HUDEP-2 (cell line): ENCODE data around the gene ATXN1.
A peak's percentile ranks its signal among the peaks of the same experiment; 100 is the strongest.

ENCODE experiments used
- DNase-seq, 76 experiments: peaks; one replicate each; lab custom pipeline; 2025; ENCODE audit not compliant: unreplicated experiment in 76 of 76; lab: John Stamatoyannopoulos, UW

ATXN1 gene

GRCh38 chr6:16518265-16518664 lies 243.0 kb downstream of the ATXN1 start:
- DNase-seq, result no peak

DNA sequence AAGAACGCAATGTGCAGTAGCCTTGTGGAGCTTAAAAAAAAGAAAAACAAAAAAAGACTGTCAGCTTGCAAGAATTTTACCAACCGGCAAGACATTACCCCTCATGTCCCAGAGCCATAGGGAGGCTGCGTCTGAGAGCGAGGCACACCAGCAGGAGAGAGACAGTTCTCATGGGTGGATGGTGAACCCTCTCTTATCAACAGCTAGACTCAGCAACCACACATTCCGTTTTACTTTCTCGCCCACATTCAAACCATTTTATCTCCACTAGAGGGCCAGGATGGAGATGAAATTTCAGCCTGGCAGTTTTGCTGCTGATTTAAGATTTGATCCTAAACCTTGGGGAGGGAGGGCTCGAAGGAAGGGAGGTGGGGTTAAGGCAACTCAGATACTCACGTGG lies 247.0 kb downstream of the ATXN1 start:
- peak in 29 of 76 experiments; percentile 2 to 69 (median 33) for DNase-seq

GRCh38 chr6:16512544-16513290 lies 248.5 kb downstream of the ATXN1 start:
- DNase-seq, result no peak

GRCh38 chr6:16511723-16512489 lies 249.4 kb downstream of the ATXN1 start:
- no peak for DNase-seq

DNA sequence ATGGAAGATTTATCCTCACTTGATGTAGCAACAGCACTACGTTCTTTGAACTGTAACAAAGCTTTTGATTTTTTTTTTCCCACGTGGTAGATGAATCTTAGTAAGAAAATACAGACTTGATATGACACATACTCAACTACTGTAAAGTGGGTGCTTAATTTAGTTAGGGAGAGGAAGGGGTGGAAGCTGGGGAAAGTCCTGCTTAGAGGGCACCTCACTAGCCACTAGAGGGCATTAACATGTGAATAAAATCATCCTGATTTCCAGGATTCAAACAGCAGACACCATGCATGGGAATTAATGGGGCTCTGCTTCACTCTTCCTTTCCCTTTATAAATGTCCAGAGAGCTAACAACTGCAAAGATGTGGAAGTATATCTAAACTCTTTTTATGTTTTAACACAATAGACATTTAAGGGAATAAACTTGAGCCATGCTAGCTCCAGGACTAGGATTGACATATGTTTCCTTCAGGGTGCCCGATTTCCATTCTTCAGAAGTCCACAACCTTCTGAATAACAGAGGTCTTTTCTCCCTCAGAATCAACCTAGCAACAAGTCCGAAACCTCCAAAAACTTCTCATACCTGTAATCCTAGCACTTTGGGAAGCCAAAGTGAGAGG lies 250.1 kb downstream of the ATXN1 start:
- DNase-seq, result peak in 2 of 76 experiments; percentile 9 to 21

DNA sequence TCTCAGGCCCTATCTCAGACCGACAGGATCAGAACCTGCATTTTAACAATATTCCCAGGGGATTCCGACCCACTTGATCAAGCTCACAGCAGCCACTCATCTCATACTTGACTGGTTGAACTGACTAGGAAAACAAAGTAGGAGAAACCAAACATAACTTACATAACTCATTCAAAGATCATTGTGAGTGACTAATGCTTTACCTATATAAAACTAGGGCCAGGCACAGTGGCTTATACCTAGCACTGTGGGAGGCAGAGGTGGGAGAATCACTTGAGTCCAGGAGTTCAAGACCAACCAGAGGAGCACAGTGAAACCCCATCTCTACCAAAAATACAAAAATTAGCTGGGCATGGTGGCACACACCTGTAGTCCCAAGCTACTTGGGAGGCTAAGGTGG lies 251.0 kb downstream of the ATXN1 start:
- DNase-seq, result no peak

DNA sequence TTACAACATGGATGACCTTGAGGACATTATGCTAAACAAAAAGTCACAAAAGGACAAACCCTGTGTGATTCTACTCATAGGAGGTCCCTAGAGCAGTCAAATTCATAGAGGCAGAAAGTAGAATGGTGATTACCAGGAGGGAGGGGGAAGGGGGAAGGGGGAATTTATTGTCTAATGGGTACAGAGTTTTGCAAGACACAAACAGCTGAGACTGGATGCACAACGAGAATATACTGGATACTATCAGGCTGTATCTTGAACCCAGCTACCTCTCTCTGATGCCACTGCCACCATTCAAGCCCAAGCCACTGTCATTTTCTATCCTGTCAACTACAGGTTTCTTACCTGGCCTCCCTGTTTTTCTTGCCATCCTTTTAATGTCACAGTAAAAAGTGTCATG lies 252.3 kb downstream of the ATXN1 start:
- no peak for DNase-seq

DNA sequence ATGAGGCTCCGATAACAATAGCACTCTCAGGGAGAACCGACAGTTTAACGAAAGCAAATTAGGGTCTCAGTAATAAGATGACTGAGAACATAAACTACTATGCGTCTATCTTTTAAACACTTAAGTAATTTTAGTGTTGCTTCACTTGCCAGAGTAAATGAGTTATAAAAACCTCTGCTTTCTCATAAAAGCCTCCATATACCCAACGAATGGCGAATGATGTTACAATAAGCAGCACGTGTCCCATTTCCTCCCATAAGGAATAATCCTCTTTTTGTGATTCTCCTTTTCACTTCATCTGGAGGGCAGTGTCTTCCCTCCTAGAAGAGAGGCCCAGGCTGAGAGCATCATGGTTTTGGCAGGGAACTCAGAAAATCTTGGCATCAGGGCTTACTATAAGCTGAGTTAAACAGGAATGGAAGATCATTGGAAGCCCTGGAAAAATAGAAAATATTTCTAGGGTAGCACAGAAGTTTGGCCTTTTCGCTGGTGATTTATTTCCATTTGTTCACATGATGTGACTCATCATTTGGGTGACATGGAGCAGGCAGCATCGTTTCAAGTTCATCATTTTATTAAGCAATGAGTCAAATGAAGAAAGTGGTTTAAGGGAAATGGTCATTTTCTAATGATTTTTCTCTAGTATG lies 255.4 kb downstream of the ATXN1 start:
- no peak for DNase-seq

GRCh38 chr6:16504609-16505008 lies 256.7 kb downstream of the ATXN1 start:
- DNase-seq, result no peak

DNA sequence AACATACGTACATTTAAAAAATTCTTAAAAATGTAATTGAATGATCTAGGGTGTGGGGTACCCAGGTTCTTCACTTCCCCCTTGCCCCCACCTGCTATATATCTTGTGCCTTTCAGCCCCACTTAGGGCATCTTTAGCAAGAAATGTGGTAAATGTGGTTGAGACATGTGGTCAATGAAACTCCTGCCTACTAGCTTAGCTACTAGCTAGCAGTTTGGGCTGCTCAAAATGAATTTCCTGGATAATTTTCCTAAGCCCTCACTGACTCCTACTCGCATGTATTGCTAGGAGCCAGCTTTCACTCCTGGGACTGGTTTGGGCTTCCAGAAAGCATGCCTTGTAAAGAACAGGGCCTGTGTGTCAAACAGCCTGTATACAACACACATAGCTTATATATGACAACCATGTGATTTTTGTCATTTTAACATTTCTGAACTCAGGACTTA lies 257.3 kb downstream of the ATXN1 start:
- no peak for DNase-seq

DNA sequence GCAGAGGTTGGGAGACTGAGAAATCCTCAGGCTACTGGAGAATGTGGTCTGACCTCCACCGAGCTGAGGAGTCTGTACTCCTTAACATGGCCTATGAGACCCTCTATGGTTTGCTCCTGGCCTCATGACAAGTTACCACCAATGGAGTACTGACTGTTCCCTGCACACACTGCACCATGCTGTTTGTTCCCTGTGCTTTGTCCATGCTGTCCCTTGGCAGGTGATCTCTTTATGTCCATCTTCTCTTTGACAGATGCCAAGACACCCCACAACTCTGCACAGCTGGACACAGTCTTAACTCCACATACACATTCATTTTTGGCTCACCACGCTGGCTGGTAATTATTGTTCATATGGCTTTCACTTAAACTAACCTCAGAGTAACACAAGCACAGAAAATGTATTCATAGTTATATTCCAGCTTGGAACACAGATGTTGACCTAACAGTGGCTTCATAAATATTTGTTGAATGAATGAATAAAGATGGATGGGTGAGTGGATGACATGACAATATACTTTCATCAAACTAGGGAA lies 258.0 kb downstream of the ATXN1 start:
- DNase-seq, result no peak

DNA sequence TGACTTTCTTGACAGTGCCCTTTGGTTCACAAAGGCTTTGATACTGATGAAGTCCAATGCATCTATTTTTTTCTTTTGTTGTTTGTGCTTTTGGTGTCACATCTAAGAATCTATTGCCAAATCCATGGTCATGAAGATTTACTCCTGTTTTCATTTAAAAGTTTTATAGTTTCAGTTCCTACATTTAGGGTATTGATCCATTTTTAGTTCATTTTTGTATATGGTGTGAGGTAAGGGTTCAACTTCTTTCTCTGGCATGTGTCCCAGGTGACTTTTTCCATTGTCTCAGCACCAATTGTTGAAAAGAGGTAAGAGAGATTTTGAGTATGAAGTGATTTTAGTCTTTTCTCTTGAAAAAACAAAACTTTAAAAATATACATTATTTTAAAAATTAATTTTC lies 262.3 kb downstream of the ATXN1 start:
- DNase-seq, result no peak

DNA sequence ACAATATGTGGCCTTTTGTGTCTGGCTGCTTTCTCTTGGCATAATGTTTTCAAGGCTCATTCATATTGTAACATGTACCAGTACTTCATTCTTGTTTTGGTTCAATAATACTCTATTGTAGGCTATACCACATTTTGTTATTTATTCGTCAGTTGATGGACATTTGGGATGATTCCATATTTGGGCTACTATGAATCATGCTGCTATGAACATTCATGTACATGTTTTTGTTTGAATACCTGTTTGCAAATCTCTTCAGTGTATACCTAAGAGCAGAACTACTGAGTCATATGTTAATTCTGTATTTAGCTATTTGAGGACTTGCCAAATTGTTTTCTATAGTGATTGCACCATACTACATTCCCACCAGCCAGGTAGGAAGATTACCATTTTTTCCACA lies 263.0 kb downstream of the ATXN1 start:
- no peak for DNase-seq

GRCh38 chr6:16496991-16497801 lies 264.1 kb downstream of the ATXN1 start:
- no peak for DNase-seq

- DNase-seq, result no peak
These were observed 265.1 kb downstream of the ATXN1 start for GRCh38 chr6:16496210-16496609.

- no peak for DNase-seq
These were observed 266.5 kb downstream of the ATXN1 start for GRCh38 chr6:16494793-16495192.

DNA sequence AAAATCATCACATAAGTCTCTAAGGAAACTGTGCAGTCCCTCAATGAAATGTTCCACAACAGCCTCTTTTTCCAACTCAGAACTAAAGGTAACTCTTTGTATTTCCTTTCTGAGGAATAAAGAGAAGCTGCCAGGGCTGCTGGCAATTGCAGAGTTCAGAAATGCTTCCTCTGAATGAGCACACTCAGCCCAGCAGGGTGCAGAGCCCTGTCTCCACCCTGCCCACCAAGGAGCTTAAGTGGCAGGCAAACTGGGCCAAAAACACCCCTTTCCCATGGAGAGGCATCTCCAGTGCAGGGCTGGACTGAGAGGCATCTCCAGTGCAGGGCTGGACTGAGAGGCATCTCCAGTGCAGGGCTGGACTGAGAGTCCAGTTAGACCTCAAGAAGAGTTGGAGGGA lies 267.5 kb downstream of the ATXN1 start:
- DNase-seq, result no peak

GRCh38 chr6:16493112-16493511 lies 268.1 kb downstream of the ATXN1 start:
- no peak for DNase-seq

DNA sequence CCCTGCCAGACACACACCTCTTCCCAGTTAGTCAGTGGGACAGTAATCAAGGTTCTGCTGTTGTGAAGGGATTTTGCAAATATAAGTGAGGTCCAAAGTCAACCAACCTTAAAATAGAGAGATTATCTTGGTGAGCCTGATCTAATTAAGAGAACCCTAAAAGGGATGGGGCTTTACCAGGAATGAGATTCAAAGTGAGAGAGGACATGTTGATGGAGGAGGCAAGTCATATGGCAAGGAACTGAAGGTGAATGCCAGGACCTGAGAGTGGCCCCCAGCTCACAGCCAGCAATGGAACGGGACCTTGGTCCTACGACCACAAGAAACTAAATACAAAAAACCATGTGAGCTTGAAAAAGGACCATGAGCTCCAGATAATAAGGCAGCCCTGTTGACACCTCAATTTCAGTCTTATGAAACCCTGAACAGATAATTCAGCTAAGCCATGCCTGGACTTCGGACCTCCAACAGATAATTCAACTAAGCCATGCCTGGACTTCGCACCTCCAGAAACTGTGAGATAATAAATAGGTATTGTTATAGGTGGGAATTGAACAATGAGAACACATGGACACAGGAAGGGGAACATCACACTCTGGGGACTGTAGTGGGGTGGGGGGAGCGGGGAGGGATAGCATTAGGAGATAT lies 269.5 kb downstream of the ATXN1 start:
- no peak for DNase-seq

- no peak for DNase-seq
These were observed 270.6 kb downstream of the ATXN1 start for GRCh38 chr6:16490616-16491015.
